HG03439 (cell line): Measurements from ENCODE around the gene POR.
"Not testable (repeated sequence)": the region's sequence is repeated elsewhere in the genome, so short reads cannot be mapped to it uniquely, and the experiment has no call there.

Experiments
- ATAC-seq: cut with Tn5 transposase; IDR thresholded peaks from one replicate; pipeline ENCODE4 v1.9.1; 2021; ENCODE audit warnings: mild to moderate bottlenecking, moderate library complexity; ENCODE audit not compliant: unreplicated experiment

The POR gene

GRCh38 chr7:75884476-75884875, 30.5 kb upstream of the POR start:
- no peak for ATAC-seq

DNA sequence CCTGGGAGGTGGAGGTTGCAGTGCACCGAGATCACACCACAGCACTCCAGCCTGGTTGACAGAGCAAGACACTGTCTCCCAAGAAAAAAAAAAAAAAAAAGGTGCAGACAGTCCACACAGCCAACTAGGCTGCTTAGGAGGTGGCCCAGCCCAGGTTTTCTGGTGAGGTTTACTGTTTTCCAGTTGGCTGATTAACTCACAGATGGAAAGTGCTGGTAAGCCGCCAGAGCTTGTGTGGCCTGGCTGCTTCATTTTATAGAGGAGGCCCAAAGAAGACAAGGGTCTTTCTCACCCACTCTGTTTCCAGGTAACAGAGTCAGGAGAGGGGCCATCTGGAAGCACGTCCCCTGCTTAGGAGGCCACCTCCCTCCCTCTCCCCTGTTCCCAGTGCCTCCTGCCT, 29.9 kb upstream of the POR start:
- no peak for ATAC-seq

DNA sequence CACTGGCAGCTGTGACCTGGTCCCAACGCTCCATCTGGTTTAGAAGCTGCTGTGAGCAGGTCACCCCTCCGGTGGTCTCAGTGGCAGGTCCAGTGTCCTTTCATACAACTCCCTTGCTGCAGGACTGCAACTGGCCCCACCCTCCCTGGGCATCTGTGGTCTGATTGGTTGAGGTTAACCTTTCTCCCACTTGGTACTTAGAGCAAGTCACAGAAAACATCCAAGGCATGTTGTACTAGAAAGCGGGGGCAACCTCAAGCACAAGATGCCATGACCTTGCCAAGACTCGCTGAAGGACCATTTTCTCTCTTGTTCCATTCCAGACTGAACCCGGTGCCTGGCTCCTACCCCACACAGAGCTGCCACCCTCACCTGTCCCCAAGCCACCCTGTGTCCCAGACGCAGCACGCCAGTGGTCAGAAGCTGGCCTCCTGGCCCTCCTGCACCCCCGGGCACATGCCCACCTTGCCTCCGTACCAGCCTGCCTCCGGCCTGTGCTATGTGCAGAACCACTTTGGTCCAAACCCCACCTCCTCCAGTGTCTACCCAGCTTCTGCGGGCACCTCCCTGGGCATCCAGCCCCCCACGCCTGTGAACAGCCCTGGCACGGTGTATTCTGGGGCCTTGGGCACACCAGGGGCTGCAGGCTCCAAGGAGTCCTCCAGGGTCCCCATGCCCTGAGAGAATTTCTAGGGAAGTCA, 27.1 kb upstream of the POR start:
- ATAC-seq: no peak

- ATAC-seq: no peak
Measured at GRCh38 chr7:75888464-75889222, 26.3 kb upstream of the POR start.

DNA sequence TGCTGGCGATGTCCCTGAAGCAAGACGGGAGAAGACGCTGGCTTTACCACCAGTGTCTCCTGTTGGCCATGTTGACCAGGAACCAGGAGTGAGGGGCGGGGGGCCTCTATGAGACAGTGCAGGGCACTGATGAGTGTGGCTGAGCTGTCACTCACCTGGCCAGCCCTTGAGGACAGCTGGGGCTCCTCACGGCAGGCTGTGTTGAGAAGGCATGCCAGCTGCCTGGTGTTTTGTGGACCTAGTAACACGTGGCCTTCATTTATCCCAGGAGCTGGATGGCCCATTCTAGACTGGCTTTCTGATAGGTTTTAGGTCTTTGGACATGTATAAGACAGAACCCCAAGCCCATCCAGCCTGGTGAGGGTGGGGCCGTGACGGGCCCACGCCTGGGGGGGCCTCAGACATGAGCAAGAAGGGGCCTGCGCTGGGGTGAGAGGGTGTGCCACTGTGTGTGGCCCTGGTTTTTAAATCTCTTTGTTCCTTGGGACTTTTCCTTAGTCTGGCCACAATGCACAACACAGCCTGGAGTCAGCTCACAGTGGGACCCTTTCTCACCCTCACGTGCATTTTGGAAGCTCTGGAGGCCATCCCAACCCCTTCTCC, 25.6 kb upstream of the POR start:
- ATAC-seq: no peak

DNA sequence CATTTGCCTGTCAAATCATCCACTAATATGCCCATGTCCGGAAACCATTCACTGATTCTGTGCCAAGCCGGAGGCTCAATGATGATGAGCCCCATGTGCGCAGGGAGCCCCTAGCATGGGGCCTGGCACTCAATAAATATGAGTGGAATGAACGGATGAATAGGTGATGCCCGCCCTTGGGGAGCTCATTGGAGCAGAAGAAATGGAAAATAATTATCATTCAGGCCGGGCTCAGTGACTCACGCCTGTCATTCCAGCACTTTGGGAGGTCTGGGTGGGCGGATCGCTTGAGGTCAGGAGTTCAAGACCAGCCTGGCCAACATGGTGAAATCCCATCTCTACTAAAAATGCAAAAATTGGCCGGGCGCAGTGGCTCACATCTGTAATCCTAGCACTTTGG, 25.1 kb upstream of the POR start:
- no peak for ATAC-seq

- not testable (repeated sequence) for ATAC-seq
Measured at GRCh38 chr7:75891237-75891636, 23.7 kb upstream of the POR start.

GRCh38 chr7:75891815-75892411, 23.0 kb upstream of the POR start:
- no peak for ATAC-seq

DNA sequence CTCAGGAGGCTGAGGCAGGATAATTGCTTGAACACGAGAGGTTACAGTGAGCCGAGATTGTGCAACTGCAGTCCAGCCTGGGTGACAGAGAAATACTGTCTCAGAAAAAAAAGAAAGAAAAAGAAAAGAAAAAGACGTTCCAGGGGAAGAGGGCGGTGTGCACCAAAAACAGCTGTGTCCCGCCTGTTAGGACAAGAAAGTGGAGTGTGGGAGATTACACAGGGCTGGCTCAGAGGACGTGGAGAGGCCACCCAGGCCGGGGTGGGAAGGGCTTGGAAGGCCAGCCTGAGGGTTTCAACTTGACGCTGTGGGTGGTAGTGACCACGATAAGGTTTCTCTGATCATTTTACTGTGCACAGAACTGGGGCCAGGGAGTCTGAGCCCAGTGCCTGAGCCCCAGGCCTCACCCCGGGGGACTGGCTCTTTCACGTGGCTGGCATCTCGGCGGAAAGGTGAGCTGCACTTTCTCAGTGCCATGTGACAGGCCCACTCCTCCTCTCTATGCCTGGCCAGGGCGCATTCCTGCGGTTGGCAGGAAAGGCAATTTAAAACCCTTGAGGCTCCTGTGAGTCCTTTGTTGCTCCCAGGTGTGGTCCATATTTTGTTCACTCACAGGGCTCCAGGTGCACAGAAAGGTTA, 22.2 kb upstream of the POR start:
- ATAC-seq: no peak

- no peak for ATAC-seq
Measured at GRCh38 chr7:75896803-75897327, 18.1 kb upstream of the POR start.

DNA sequence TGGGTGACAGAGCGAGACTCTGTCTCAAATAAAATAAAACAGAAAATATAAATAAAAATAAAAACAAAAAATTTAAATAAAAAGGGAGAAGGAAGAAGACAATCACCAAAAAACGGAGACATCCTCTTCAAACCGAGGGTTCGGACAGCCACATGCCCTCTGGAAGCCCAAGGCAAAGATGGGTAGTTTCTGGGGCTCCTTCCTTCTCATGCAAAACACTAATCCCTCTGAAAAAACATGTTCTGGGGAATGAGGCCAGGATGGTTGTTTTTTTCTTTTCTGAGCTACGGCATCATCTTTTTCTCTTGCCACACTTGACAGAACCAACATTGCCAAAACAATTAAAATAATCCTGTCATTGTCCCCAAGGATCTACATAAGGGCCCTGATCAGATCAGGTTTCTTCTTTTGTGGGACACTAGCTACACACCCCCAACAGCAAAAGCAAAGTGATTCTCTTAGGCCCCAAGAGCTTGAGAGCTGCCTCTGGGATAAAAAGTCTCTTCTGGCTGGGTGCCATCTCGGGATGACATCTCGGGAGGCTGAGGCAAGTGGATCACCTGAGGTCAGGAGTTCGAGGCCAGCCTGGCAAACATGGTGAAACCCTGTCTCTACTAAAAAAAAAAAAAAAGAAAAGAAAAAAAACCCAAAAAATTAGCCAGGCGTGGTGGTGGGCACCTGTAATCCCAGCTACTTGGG, 14.2 kb upstream of the POR start:
- no peak for ATAC-seq

DNA sequence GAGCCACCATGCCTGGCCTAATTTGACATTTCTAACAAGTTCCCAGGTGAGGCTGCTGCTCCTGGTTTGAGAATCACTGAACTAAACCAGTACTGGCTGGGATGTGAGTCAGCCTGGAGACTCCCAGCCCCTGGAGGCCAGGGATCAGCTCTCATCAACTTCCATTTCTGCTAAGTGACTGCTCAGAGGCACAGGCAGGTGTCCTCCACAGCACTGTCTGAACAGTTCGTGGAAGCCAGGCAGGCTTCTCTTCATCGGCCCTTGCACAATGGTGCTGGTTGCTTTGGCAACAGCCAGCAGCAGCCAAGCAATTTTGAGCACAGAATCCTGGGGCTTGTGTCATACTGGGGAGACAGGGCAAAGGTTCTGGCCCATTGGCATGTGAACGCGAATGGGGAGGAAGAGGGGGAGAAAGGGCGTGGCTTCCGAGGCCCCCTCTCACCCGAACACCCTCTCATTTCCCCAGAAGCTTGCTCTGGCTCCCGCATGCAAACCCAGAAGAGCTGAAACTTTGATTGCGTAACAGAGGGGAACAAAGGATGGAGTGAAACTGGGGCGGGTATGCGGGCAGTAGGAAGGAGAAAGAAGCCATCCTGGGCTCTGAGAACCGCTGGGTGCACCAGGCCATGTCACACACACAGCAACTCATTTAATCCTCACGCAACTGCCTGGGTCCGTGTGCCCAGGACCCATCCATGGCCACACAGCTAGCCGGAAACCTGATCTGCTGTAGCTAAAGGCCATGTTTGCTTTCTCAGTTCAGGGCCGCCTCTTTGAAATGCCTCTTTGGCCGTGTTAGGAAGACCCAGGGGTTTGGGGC, 9.0 kb upstream of the POR start:
- ATAC-seq: no peak

DNA sequence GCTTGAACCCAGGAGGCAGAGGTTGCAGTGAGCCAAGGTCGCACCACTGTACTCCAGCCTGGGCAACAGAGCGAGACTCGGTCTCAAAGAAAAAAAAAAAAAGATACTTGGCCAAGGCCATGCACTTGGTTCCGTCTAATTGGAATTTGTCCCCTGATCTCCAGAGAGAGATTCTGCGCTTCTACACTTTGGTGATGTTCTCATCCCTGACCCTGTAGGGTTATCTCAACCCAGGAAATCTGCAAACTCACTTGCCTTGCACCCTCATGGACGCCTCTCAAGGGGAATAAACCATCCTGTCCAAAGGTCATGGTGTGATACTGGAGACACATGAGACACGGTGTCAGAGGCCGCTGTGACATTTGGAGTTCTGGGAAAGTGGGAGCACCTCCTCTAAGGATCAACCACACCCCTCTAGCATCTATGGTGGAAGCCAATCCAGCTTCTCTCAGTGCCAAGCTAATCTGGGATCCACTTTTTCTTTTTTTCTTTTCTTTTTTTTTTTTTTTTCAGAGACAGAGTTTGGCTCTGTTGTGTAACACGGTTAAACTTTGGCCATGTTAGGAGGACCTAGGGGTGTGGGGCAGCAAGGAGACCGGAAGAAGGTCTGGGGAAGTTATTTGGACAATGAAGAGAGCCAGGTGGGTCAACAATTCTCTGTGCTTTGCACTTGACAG, 7.8 kb upstream of the POR start:
- ATAC-seq: no peak

GRCh38 chr7:75907668-75908039, 7.3 kb upstream of the POR start:
- ATAC-seq: not testable (repeated sequence)

GRCh38 chr7:75909521-75910132, 5.3 kb upstream of the POR start:
- no peak for ATAC-seq

GRCh38 chr7:75911186-75911585, 3.8 kb upstream of the POR start:
- not testable (repeated sequence) for ATAC-seq

DNA sequence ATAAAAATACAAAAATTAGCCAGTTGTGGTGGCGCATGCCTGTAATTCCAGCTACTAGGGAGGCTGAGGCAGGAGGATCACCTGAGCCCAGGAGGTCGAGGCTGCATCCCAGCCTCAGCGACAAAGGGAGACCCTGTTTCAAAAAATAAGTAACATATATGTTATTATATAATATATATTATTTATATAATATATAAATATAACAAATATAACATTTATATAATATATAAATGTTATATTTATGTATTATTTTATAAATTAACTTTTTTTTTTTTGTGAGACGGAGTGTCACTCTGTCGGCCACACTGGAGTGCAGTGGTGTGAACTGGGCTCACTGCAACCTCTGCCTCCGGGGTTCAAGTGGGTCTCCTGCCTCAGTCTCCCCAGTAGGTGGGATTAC, 1.5 kb upstream of the POR start:
- no peak for ATAC-seq

DNA sequence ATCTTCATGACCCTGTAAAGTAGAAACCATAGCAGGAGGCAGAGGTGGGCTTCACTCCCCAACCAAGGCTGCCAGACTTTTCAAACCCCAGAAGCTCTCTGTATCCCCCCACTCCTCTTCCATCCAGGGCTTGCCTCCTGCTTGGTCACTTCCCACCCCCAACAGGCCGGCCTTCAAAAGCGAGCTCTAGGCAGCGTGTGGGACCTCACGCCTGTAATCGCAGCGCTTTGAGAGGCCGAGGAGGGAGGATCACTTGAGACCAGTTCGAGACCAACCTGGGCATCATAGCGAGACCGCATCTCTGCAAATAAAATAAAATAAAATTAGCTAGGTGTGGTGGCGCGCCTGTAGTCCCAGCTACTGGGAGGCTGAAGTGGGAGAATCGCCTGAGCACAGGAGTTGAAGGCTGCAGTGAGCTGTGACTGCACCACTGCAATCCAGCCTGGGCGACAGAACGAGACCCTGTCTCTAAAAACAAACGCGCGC, 743 bp upstream of the POR start:
- ATAC-seq: no peak
